ENCODE results near the gene PCSK6.
"Not testable (repeated sequence)": the region's sequence is repeated elsewhere in the genome, so short reads cannot be mapped to it uniquely, and the experiment has no call there.

The PCSK6 gene

GRCh38 chr15:101458908-101459578 lies 30.5 kb downstream of the PCSK6 start:
- no peak for DNase-seq

DNA sequence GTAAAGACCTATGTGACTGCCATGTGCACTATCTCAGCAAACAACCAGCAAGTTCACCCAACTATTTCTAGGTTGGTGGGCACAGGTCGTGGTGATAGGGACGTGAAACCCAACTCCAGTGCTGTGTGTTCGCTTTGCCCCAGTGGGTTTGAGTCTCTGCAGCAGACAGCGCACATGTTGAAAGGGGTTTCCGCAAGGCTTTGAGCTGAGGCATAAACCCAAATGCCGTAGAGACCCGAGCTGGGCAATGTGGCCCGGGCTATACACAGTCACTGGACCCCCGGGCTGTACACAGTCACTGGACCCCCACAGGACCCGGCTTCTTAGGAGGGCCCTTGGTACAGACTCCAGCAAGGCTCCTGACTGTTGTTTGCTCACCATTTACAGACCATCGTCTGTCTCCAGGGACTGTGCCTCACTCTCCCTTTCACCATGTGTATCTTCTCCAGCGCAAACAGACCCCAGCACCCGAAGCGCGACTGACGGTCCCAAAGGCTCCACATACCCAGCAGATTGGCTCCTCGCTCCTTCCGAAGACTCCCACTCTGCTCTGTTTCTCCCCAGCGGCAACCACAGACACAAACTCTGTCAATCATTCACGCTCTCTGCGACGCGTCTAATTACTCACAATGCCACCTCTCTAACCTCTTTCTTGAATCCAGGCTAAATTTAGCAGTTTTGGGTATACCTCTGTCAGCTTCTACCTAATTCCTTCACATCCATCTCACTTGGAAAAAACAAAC lies 31.2 kb downstream of the PCSK6 start:
- DNase-seq: no peak

DNA sequence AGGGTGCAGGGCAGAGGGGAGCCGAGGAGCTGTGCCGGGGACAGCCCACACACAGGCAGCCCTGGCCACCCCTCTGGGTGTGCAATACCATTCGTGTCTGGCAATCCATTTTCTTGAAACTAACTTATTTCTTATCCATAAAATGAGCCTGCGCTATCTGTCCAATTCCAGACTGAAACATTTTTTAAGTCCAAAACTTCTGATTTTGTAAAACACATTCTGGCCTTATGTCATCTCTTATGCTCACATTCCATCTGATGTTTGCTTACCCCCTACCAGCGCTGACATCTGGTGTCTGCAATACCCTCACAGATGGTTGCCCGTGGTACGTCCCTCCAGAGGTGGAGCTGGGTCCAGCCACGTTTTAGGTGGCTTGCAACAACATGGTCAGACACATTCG lies 31.8 kb downstream of the PCSK6 start:
- DNase-seq: no peak

GRCh38 chr15:101456057-101456739 lies 33.3 kb downstream of the PCSK6 start:
- DNase-seq: no peak

DNA sequence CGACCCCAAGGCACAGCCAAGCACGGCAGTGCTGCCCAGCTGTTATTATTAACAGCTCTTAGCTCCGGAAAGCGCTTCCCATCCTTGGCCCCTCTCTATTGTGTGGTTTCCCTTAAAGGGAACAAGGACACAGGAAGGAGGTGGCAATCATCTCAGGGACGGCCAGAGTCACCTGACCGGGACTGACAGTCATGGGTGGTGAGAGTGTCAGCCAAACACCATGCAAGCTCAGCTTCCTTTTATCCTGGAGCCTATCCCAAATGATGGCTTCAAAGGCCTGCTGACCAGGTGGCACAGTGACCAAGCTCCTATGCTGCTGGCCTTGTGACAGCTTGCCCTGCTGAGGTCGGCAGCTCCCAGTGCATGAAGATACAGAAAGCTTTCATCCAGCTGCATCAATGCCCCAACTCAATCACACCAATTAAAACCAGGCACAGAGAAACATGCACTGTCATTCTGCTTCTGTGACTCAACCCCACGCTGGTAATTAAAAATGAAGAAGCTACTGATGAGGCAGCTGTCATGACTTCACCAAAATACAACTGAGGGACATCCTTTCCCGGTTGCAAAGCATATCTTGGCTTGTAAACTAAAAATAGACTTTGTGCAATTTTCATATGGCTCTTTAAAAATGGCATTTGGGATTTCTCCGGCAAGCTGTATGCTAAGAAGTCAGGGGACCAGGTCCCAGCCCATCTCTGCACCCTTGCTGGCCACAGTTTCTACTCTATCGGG lies 34.0 kb downstream of the PCSK6 start:
- no peak for DNase-seq

- DNase-seq: not testable (repeated sequence)
Measured at GRCh38 chr15:101454781-101455180, 34.7 kb downstream of the PCSK6 start.

GRCh38 chr15:101454365-101454764 lies 35.1 kb downstream of the PCSK6 start:
- DNase-seq: no peak

- no peak for DNase-seq
Measured at GRCh38 chr15:101453123-101454120, 36.1 kb downstream of the PCSK6 start.

GRCh38 chr15:101452572-101452971 lies 36.9 kb downstream of the PCSK6 start:
- DNase-seq: no peak

- no peak for DNase-seq
Measured at GRCh38 chr15:101451846-101452245, 37.7 kb downstream of the PCSK6 start.

DNA sequence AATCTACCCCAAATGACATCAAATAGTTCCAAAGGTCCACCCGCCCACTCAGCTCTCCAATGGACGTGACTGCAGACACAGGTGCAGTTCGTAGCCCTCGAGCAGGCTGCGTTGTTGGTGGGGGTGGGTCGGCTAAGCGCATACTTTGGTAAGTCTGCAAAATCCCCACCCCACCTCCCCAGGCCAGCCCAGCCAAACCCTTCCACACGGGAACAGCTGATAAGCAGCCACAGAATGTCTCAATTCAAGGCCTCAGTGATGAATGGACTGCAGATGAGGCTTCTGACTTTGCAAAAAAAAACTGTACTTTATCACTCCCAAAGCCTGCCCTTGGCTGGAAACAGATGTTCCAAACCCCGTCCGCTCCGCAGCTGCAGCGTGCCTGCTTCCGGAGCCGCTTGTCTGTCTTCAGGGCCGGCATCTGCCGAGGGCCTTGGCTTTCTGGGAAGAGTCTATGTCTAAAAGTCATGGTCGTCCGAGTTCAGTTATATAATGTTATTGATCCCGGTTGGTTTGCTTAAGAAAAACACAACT lies 38.2 kb downstream of the PCSK6 start:
- no peak for DNase-seq

DNA sequence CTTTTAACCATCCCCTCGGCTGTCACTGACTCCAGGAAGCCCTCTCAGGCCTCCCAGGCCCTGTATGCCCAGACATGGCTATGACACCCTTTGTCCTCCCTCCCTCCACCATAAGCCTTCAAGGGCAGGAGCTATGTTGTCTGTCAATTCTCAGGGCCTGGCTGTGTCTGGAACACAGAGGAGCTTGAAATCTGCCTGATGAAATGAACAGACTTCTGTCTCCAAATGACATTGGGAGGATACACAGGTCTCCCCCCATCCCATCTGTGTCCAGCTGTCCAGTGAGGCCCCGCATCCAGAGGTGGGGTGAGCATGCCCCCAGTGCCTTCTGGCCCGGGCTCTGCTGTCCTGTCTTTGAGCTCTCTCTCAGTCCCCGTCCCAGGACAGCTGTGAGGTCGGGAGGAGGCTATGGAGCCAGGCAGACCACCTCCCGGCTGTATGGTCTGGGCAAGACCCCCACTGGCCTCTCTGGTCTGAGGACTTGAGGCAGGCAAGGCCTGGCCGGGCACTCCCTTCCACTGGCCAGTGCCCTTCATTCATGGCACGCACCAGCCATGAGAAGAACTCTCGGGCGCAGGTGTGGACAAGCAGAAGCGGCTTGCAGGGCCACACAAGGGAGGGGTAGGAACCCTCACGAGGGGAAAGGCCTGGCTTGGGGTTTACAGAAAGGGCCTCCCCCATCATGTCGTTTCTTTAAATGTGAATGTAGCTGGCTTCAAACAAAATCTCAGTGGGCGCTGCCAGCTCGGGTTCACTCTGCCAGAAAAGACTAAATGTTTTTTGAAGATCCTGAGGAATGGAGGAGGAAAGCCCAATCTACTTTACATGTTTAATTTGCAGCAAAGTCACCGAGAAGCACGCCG lies 38.9 kb downstream of the PCSK6 start:
- no peak for DNase-seq

- DNase-seq: no peak
Measured at GRCh38 chr15:101449471-101450402, 39.8 kb downstream of the PCSK6 start.

DNA sequence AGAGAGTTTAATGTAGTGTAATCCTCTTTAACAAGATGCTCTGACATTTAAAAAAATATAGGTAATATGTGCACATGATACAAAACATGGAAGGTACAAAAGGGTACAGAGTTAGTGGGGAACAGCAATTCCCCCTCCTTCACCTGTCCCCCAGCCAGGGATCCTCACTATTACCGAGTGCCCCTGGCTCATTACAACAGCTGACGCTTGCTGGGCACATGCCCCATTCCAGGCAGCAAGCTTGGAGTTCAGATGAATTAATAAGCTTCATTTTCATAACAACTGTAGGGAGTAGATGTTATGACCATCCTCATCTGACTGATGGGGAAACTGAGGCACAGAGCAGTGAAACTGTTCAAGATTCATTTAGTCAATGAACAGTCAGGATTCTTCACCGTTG lies 41.2 kb downstream of the PCSK6 start:
- DNase-seq: no peak

DNA sequence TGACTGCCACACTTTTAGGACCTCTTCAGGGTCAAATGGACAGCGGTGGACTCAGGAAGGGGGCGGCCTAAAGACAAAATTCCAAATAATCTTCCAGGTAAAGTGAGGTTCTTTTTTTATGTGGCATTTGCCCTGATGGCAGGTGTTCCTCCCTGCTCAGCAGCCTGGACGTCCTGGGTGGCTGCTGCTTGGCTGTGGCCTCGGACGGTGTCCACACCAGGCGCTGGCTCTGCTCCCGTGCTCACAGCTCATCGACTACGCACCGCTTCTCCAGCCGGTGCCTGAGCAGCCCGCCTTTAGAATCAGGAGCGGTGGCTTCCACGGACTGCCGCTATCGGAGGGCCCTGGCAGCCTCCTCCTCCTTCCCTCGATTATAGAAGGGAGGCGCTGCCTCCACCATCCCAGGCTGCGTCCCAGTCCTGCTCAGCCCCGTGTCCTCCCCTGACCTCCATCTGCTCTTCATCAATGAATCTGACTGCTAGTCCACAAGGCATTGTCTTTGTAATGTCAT lies 41.9 kb downstream of the PCSK6 start:
- DNase-seq: no peak

GRCh38 chr15:101447168-101447533 lies 42.4 kb downstream of the PCSK6 start:
- DNase-seq: no peak

DNA sequence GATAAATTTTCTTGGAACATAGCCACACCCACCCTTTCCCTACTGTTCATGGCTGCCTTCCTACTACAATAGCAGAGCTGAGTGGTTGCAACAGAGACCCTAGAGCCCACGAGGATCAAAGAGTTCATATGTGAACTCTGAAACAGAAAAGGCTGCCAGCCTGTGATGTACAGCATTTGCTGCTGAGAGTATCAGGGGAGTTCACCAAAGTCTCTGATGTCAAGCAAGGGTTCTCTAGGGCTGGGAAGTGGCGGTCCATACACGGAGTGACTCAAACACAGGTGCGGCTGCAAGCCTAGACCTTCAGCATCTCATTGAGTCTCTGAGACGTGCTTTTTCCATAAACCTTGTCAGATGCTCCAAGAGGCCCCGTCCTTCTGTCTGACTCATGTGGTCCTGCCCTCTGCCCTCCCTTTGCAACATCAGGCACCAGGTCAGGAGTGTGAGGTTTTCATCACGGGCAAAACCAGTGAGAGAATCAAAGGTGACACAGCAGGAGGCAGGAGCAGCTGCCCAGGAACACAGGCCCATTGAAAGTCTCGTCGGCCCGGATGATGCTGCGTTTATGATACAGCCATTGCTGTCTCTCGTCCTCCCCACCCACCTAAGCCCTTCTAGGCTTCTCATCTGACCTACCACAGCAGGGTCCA lies 42.9 kb downstream of the PCSK6 start:
- DNase-seq: no peak

- no peak for DNase-seq
Measured at GRCh38 chr15:101445562-101446517, 43.7 kb downstream of the PCSK6 start.

All from NCI-H187 treated with DMSO at 0.1 percent for 48 hours (cell line).